Activated T-helper 17 cell treated with anti-CD3 and anti-CD28 coated beads, Interleukin-2, amount 50 U/mL, for 72 hours (primary cell): ENCODE measurements around the gene ADCYAP1R1. TPM values are rescaled to one million over a fixed set of nuclear protein-coding genes. Genes with fewer than 3 reads are reported as not detected.
A peak's percentile ranks its signal among the peaks of the same experiment; 100 is the strongest.

Source experiments
- ATAC-seq: fragments of 150-1000 bp; cut with Tn5 transposase; replicated peaks from 2 replicates; pipeline ENCODE4 v1.10.0; 2021; ENCODE audit warnings: mild to moderate bottlenecking, moderate library complexity
- H3K27ac Mint-ChIP-seq: one replicate; pipeline ENCODE4 v1.8.0; 2022; ENCODE audit warnings: mixed read lengths
- H3K27me3 Mint-ChIP-seq: one replicate; pipeline ENCODE4 v1.8.0; 2022; ENCODE audit warnings: mixed read lengths
- H3K36me3 Mint-ChIP-seq: one replicate; pipeline ENCODE4 v1.8.0; 2022; ENCODE audit warnings: low read depth, mild to moderate bottlenecking, mixed read lengths
- H3K4me1 Mint-ChIP-seq: one replicate; pipeline ENCODE4 v1.8.0; 2022; ENCODE audit warnings: mixed read lengths
- H3K4me3 Mint-ChIP-seq: one replicate; pipeline ENCODE4 v1.8.0; 2022; ENCODE audit warnings: mild to moderate bottlenecking, mixed read lengths
- H3K9me3 Mint-ChIP-seq: one replicate; pipeline ENCODE4 v1.8.0; 2022; ENCODE audit warnings: mixed read lengths
- total RNA-seq, 2 donors: library from RNA; stranded (reverse); gene quantifications; one replicate each; pipeline ENCODE4 v1.2.3, GENCODE V29; 2022

Gene ADCYAP1R1
- total RNA-seq, 2 donors from 2014 or later = not detected

- ATAC-seq = no peak
- H3K4me1 Mint-ChIP-seq = no peaks in the 10 kb centered on the region
- H3K27ac Mint-ChIP-seq = no peak overlapping the region
- H3K27me3 Mint-ChIP-seq = peaks cover 3% of the 10 kb centered on the region
- H3K9me3 Mint-ChIP-seq = no peaks in the 10 kb centered on the region
- no peak overlapping the region for H3K4me3 Mint-ChIP-seq
- no peaks in the 10 kb centered on the region for H3K36me3 Mint-ChIP-seq
Measured at GRCh38 chr7:31069860-31070555, 17.9 kb downstream of the ADCYAP1R1 start.

- H3K27ac Mint-ChIP-seq = no peak overlapping the region
- no peaks in the 10 kb centered on the region for H3K36me3 Mint-ChIP-seq
- H3K4me1 Mint-ChIP-seq = no peaks in the 10 kb centered on the region
- no peaks in the 10 kb centered on the region for H3K9me3 Mint-ChIP-seq
- H3K4me3 Mint-ChIP-seq = no peak overlapping the region
- peaks cover 10% of the 10 kb centered on the region for H3K27me3 Mint-ChIP-seq
- no peak for ATAC-seq
Measured at GRCh38 chr7:31070991-31071644, 19.0 kb downstream of the ADCYAP1R1 start.

- Mint-ChIP-seq H3K9me3 (no peaks in the 10 kb centered on the region), H3K4me1 (no peaks in the 10 kb centered on the region), H3K27ac (no peak overlapping the region), H3K4me3 (no peak overlapping the region), H3K36me3 (no peaks in the 10 kb centered on the region), H3K27me3 (peaks cover 10% of the 10 kb centered on the region)
- no peak for ATAC-seq
Measured at GRCh38 chr7:31071645-31072029, 19.5 kb downstream of the ADCYAP1R1 start.

GRCh38 chr7:31073326-31074119 is 21.4 kb downstream of the ADCYAP1R1 start:
- H3K4me1 Mint-ChIP-seq = no peaks in the 10 kb centered on the region
- H3K27ac Mint-ChIP-seq = no peak overlapping the region
- H3K9me3 Mint-ChIP-seq = no peaks in the 10 kb centered on the region
- ATAC-seq = no peak
- H3K27me3 Mint-ChIP-seq = peaks cover 10% of the 10 kb centered on the region
- H3K36me3 Mint-ChIP-seq = no peaks in the 10 kb centered on the region
- no peak overlapping the region for H3K4me3 Mint-ChIP-seq

GRCh38 chr7:31074120-31074383 is 21.9 kb downstream of the ADCYAP1R1 start:
- Mint-ChIP-seq H3K27me3 (peaks cover 10% of the 10 kb centered on the region), H3K4me3 (no peak overlapping the region), H3K36me3 (no peaks in the 10 kb centered on the region), H3K4me1 (no peaks in the 10 kb centered on the region), H3K9me3 (no peaks in the 10 kb centered on the region), H3K27ac (no peak overlapping the region)
- peak; percentile 53 for ATAC-seq

GRCh38 chr7:31074403-31075085 is 22.4 kb downstream of the ADCYAP1R1 start:
- H3K4me3 Mint-ChIP-seq = no peak overlapping the region
- peaks cover 10% of the 10 kb centered on the region for H3K27me3 Mint-ChIP-seq
- no peaks in the 10 kb centered on the region for H3K4me1 Mint-ChIP-seq
- ATAC-seq = no peak
- no peak overlapping the region for H3K27ac Mint-ChIP-seq
- H3K36me3 Mint-ChIP-seq = no peaks in the 10 kb centered on the region
- no peaks in the 10 kb centered on the region for H3K9me3 Mint-ChIP-seq

- ATAC-seq = no peak
- Mint-ChIP-seq H3K27ac (no peak overlapping the region), H3K4me3 (no peak overlapping the region), H3K4me1 (no peaks in the 10 kb centered on the region), H3K27me3 (peaks cover 10% of the 10 kb centered on the region), H3K36me3 (no peaks in the 10 kb centered on the region), H3K9me3 (no peaks in the 10 kb centered on the region)
Measured at GRCh38 chr7:31075086-31075405, 22.9 kb downstream of the ADCYAP1R1 start.

GRCh38 chr7:31076051-31076450 is 23.9 kb downstream of the ADCYAP1R1 start:
- ATAC-seq = no peak
- peaks cover 14% of the 10 kb centered on the region for H3K27me3 Mint-ChIP-seq
- H3K36me3 Mint-ChIP-seq = no peaks in the 10 kb centered on the region
- no peak overlapping the region for H3K27ac Mint-ChIP-seq
- no peak overlapping the region for H3K4me3 Mint-ChIP-seq
- H3K4me1 Mint-ChIP-seq = no peaks in the 10 kb centered on the region
- H3K9me3 Mint-ChIP-seq = no peaks in the 10 kb centered on the region

- no peak overlapping the region for H3K27ac Mint-ChIP-seq
- no peak overlapping the region for H3K4me3 Mint-ChIP-seq
- peaks cover 14% of the 10 kb centered on the region for H3K27me3 Mint-ChIP-seq
- H3K36me3 Mint-ChIP-seq = no peaks in the 10 kb centered on the region
- no peaks in the 10 kb centered on the region for H3K9me3 Mint-ChIP-seq
- no peak for ATAC-seq
- no peaks in the 10 kb centered on the region for H3K4me1 Mint-ChIP-seq
Measured at GRCh38 chr7:31076641-31077310, 24.7 kb downstream of the ADCYAP1R1 start.

GRCh38 chr7:31077484-31078362 is 25.6 kb downstream of the ADCYAP1R1 start:
- ATAC-seq = no peak
- H3K4me1 Mint-ChIP-seq = no peaks in the 10 kb centered on the region
- H3K9me3 Mint-ChIP-seq = no peaks in the 10 kb centered on the region
- H3K27me3 Mint-ChIP-seq = peaks cover 14% of the 10 kb centered on the region
- H3K4me3 Mint-ChIP-seq = no peak overlapping the region
- no peaks in the 10 kb centered on the region for H3K36me3 Mint-ChIP-seq
- no peak overlapping the region for H3K27ac Mint-ChIP-seq

GRCh38 chr7:31078363-31078990 is 26.4 kb downstream of the ADCYAP1R1 start:
- no peaks in the 10 kb centered on the region for H3K36me3 Mint-ChIP-seq
- H3K27ac Mint-ChIP-seq = no peak overlapping the region
- H3K9me3 Mint-ChIP-seq = no peaks in the 10 kb centered on the region
- no peaks in the 10 kb centered on the region for H3K4me1 Mint-ChIP-seq
- ATAC-seq = no peak
- peaks cover 11% of the 10 kb centered on the region for H3K27me3 Mint-ChIP-seq
- H3K4me3 Mint-ChIP-seq = no peak overlapping the region

- Mint-ChIP-seq H3K27me3 (peaks cover 11% of the 10 kb centered on the region), H3K9me3 (no peaks in the 10 kb centered on the region), H3K36me3 (no peaks in the 10 kb centered on the region), H3K4me3 (no peak overlapping the region), H3K4me1 (no peaks in the 10 kb centered on the region), H3K27ac (no peak overlapping the region)
- no peak for ATAC-seq
Measured at GRCh38 chr7:31079126-31079823, 27.2 kb downstream of the ADCYAP1R1 start.
